GM10847 (cell line): ENCODE data around the gene ABCC5.

ENCODE experiments used
- POLR2A ChIP-seq: IDR thresholded peaks from 2 replicates; pipeline ENCODE4 v1.6.1; 2011; ENCODE audit not compliant: insufficient read length; ENCODE audit errors: extremely low read depth

ABCC5 gene

DNA sequence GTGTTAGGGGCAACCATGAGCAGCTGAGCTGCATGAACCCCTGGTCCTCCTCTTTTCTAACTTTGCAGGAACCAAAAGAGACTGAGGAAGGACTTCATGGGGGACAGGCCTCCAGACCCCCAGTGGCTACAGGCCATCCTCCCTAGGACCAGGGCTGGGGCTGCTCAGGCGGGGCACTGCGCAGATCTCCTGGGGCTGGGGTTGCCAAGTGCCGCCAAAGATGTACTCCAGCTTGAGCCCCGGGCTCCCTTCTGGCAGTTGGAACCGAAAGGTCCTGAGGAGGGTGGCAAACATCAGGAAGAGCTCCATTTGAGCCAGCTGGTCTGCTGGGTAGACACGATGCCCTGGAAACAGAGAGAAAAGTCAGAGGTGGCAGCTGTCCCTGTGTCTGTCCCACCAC, 121.9 kb downstream of the ABCC5 start:
- TF ChIP-seq POLR2A, result no peak

DNA sequence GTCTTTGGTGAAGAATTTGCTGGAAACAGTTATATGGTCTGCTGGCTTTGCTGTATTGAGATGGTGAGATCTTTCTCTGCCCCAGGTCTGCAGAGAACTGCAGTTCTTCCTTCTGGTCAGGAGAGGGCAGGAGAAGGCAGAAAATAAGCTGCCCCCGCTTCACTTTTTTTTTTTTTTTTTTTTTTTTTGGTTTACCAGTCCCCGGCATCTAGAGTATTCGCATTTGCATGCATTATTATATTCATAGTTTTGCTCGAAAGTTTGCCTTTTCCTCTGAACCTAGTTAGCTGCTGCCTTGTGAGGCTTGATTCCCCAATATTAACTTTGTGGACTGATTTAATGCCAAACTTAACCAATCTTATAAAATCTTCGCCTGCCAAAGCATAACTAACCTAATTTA, 122.4 kb downstream of the ABCC5 start:
- TF ChIP-seq POLR2A, result no peak

DNA sequence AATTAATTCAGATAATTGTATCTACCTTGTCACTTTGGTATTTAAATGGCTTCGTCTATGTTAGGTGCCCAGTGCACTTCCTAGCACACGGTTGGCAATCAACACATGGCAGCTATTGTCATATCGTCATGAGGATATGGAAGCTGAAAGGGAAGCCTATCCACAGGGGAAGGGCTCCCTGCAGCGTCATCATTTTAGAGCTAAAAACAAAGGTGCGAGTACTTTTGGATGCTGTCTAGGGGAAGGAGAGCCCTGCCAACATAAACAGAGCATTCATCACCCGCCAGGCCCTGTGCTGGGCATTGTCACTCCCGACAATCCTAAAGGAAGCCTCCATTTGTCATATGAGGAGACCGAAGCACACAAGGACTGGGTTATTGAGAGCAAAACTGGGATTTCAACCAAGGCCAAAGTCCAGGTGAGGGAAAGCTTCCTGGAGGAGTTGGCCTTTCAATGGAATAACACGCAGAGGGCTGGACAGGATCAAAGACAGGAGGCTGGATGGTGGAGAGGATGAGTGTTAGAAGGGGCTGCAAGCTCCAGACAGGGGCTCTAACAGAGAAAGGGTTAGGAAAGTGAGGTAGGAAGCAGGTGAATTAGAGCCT, 125.0 kb downstream of the ABCC5 start:
- TF ChIP-seq POLR2A, result no peak

DNA sequence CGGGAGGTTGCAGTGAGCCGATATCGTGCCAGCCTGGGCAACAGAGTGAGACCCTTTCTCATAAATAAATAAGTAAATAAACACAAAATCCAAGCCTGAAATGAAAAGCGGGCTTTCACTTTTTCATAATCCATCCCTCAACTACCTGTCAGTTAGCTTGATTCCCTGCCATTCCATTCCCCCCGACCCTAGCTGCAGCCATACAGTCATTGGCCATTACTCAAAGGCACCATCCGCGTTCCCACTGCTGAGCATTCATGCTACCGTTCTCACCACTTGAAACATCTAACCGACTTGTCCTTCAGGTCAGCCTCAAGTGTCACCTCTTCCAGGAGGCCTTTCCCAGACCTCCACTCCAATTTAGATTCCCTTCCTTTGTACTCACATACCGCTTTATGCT, 131.9 kb downstream of the ABCC5 start:
- no peak for TF ChIP-seq POLR2A

DNA sequence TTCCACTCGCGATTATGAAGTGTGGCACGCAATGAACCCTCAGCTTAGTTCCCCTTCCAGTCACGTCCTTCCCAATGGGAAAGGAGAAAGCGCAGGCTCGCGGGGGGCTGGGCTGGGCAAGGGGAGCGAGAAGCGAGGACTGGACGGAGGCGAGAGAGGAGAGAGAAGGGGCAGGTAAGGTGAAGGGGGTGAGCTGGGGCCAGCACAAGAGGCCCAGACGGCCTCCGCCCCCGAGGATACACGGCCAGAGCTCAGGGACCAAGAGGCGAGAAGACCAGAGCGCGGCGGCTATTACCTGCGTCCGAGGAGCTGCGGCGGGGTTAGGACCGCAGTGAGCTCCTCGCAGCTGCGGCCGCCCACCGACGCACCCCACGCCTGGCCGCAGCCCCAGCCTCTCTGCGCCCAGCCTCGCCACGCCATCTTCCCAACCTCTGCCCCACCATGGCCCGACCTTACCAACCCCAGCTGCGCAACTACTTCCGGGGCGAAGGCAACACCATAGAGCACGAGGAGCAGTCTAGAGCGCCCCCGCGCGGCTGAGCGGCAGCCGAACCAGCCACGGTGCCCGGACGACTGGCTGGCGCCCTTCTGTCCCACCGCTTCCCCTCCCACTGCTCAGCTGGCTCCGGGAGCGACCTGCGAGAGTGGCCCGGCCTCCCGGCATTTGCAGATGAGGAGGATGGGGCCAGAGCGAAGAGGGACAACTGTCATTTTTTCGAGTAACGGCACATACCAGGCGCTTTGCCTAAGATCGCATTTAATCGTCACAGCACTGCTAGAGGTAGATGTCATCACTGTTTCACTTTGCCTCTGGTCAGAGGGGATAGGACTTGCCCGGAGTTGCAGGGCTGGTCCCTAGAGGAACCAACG, 133.0 kb downstream of the ABCC5 start, which contains the start of gene PARL:
Gene PARL, minus strand, starts transcription at position 454 of the 870 bp plus-strand sequence. Its CDS starts 34 bp downstream, at position 420.
- peak; percentile 93 for TF ChIP-seq POLR2A

DNA sequence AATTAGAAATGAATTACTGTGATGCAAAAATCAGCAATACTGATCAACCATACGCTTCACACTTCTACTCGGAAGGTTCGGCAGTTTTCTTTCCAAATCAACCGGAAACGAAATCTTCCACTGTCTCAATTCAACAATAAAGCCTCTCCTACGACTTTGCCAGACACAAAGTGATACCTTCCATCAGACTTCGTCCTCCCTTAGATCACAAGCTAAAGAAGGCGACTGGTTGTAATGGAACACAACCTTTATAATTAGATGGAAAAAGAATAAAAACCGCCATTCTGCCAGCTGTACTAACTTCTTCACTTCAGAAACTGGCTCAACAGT, 133.6 kb downstream of the ABCC5 start:
- TF ChIP-seq POLR2A, result no peak

DNA sequence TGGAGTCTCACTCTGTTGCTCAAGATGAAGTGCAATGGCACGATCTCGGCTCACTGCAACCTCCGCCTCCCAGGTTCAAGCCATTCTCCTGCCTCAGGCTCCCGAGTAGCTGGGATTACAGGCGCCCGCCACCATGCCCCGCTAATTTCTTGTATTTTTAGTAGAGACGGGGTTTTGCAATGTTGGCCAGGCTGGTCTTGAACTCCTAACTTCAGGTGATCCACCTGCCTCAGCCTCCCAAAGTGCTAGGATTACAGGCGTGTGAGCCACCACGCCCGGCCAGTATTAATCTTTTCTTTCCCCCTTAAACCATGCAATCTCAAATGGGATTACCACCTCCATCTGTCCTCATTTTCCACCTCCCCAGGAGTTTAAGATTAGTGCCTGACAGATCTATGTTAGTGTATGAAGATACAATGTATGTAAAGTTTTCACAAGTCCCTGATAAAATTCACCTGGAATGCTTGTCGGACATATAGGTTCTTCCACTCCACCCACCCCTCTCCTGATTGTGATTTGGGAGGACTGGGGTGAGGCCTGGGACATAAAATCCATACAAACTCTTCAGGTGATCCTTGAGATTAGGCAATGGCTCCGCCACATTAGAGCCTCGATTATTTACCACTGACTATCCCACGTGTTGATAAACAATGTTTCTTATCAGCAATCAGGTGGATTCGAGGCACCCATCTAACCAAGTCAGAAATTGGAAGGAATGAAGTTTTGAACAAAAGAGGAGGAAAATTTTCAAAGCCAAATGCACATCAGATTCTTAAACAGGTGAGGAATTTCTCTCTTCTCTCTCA, 134.2 kb downstream of the ABCC5 start:
- TF ChIP-seq POLR2A, result no peak

DNA sequence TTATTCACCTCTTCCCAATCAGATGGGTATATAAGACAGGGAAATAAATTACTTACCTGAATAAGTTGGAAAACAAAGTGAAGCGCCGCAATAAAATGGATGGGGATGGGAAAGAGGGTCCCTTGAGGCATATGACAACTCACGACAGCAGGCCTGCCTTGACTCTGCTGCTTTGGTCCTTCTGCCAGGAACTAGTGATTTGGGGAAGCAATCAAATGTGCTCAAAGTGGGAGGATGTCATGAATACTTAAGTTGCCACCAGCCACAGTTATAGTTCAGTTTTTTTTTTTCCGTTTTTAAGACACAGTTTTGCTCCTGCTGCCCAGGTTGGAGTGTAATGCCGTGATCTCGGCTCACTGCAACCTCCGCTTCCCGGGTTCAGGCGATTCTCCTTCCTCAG, 137.6 kb downstream of the ABCC5 start:
- TF ChIP-seq POLR2A, result no peak

DNA sequence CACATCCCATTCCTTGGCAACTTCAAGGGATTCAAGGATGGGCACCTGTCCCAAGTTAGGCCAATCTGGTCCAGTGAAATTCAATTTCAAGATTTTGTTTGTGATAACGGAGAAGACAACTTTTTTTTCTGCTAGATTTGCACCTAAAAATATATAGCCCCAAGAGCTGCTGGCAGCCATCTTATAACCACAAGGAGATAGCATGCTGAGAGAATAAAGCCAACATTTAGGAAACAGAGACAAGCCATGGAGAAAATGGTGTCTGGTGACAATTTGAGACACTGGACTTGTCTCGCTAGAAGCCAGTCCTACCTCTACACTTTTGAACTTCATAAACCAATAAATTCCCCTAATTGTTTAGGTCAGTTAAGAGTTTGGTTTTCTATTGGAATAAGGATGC, 138.4 kb downstream of the ABCC5 start:
- no peak for TF ChIP-seq POLR2A

DNA sequence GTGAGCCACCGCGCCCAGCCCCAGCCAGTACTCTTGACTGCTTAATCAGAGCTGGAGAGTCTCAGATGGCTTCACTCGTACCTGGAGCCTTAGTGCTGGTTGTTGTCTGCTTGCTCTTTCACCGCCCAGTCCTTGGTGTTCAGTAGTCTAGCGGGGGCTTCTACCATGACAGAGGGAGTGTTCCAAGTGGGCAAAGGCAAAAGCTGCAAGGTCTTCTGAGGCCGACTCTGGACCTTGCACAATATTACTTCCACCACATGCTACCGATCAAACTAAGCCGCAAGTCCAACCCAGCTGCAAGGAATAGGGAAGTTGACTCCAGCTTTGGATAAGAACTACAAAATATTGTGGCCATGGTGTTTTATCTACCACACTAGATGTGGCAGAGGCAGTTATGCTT, 139.6 kb downstream of the ABCC5 start:
- no peak for TF ChIP-seq POLR2A

DNA sequence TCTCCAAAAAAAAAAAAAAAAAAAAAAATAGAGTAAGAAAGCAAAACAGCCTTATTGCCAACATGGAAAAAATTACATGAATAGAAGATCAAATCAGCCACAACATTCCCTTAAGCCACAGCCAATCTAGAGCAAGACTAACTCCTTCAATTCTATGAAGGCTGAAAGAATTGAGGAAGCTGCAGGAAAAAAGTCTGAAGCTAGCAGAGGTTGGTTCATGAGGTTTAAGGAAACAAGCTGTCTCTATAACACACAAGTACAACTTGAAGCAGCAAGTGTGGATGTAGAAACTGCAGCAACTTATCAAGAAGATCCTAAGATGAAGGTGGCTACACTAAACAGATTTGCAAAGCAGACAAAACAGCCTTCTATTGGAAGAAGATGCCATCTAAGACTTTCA, 142.3 kb downstream of the ABCC5 start:
- TF ChIP-seq POLR2A, result no peak

DNA sequence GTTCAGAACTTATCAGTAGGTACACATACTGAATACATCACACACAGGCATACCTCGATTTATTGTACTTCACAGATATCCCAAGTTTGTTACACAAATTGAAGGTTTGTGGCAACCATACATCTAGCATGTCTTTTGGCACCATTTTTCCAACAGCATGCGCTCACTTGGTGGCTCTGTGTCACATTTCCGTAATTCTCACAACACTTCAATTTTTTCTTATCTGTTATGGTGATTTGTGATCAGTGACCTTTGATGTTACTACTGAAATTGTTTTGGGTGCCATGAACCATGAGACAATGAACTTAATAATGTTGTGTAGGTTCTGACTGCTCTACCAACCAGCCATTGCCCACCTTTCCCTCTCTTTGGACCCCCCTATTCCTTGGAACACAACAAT, 143.8 kb downstream of the ABCC5 start:
- no peak for TF ChIP-seq POLR2A

DNA sequence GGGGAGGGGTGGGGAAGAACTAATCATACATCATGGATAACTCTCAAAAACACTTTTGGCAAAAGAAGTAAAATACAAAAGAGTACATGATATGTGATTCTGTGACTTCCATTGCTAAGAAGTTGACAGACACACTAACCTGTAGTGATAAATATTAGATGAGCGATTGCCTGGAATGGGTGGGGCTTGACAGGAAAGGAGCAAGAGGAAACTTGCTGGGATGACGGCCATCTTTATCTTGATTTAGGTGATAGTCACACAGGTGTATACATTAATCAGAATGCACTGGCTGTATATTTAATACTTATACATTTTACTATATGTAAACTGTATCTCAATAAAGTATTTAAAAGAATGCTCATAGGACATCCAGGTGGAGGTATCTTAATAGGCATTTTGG, 146.1 kb downstream of the ABCC5 start:
- no peak for TF ChIP-seq POLR2A

DNA sequence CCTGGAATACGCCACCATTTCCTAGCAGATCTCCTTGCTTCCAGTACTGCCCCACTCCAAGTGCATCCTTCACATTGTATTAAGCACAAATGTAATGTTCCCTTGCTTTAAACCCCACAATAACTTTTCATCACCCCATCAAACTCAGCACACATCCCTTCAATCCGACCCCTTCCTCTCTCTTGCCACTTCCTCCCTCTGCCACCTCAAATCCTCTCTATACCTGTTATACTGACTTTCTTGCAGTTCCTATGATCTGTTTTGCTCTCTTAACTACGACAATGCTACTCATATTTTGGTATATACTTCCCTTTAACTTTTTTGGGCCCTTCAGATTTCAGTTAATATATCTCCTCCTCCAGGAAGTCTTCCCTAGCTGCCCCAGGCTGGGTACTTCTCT, 147.1 kb downstream of the ABCC5 start:
- TF ChIP-seq POLR2A, result no peak
